Skeletal muscle tissue (tissue), 4 donors: ENCODE data around the gene LEMD1. TPM values are rescaled to one million over a fixed set of nuclear protein-coding genes. Genes with fewer than 3 reads are reported as not detected.
"Not testable (repeated sequence)": the region's sequence is repeated elsewhere in the genome, so short reads cannot be mapped to it uniquely, and the experiment has no call there.

Experiments used
- H3K27ac ChIP-seq: one replicate; pipeline ENCODE4 v1.7.0; 2013; ENCODE audit warnings: mild to moderate bottlenecking, low read depth, low read length, inconsistent platforms
- H3K27me3 ChIP-seq, 3 donors: one replicate each; pipeline ENCODE4 v1.7.0; 2013; ENCODE audit warnings: low read length in 3 of 3; ENCODE audit not compliant: control insufficient read depth in 3 of 3, insufficient read depth in 3 of 3
- H3K36me3 ChIP-seq, 3 donors: one replicate each; pipeline ENCODE4 v1.7.0; 2013; ENCODE audit warnings: low read length in 3 of 3; ENCODE audit not compliant: control insufficient read depth in 3 of 3, insufficient read depth in 3 of 3
- H3K4me1 ChIP-seq, 3 donors: one replicate each; pipeline ENCODE4 v1.7.0; 2013; ENCODE audit warnings: low read length in 3 of 3, mild to moderate bottlenecking in 3 of 3; ENCODE audit not compliant: control insufficient read depth in 3 of 3, insufficient read depth in 3 of 3
- H3K4me3 ChIP-seq, 3 donors: one replicate each; pipeline ENCODE4 v1.7.0; 2013; ENCODE audit warnings: low read length in 3 of 3
- H3K9ac ChIP-seq, 3 donors: one replicate each; pipeline ENCODE4 v1.7.0; 2013; ENCODE audit warnings: low read length in 3 of 3, mild to moderate bottlenecking in 3 of 3, moderate library complexity in 2 of 3, low read depth in 1 of 3
- H3K9me3 ChIP-seq, 3 donors: one replicate each; pipeline ENCODE4 v1.7.0; 2013; ENCODE audit warnings: low read length in 3 of 3; ENCODE audit not compliant: control insufficient read depth in 3 of 3
- total RNA-seq: library from RNA; depleted of rRNA; stranded (reverse); fragments of >200 nt; gene quantifications from one replicate; pipeline ENCODE4 v1.2.3, GENCODE V29; 2014
- donor health status: Osteomylitis.

LEMD1 gene
- total RNA-seq, 1 donor from 2014 or later: not detected

DNA sequence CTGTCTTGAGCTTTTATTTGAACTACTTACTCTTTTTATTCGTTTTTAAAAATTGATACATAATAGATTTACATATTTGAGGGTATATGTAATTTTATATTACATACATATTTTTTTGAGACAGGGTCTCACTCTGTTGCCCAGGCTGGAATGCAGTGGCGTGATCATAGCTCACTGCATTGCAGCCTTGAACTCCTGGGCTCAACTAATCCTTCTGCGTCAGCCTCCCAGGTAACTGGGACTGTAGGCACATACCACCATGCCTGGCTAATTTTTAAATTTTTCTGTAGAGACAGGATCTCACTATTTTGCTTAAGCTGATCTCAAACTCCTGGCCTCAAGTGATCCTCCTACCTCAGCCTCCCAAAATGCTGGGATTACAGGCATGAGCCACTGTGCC is 38.9 kb downstream of the LEMD1 start:
- H3K36me3 ChIP-seq, H3K9me3 ChIP-seq: not testable (repeated sequence)
- peaks cover 5 to 14% (median 10%) of the 10 kb centered on the region in 3 donors for H3K27me3 ChIP-seq

DNA sequence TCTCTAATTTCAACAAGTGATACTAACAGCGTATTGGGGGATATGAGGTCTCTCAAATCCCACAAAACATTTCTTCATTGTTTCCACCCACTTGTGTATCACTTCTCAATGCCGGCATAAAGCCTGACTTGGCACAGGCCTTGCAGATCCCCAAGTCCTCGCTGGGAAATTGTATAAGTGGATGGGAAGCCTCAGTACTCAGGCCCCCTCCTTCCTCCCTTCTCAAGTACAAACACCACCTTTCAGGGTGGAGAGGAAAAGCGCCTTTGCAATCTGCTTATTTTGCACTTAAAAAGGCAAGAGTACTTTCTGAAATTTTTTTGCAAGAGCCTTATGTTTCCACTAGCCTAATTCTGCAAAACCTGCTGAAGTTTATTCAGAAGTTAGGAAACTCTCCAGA is 39.3 kb downstream of the LEMD1 start:
- H3K27ac ChIP-seq: no peak overlapping the region
- H3K9me3 ChIP-seq: no peaks in the 10 kb centered on the region
- peaks cover 5 to 14% (median 10%) of the 10 kb centered on the region in 3 donors for H3K27me3 ChIP-seq
- no peak overlapping the region for H3K9ac ChIP-seq
- H3K4me1 ChIP-seq: no peaks in the 10 kb centered on the region
- H3K4me3 ChIP-seq: no peak overlapping the region
- H3K36me3 ChIP-seq: no peaks in the 10 kb centered on the region

More for the DNA sequence above, 38.9 kb downstream of the LEMD1 start:
- not testable (repeated sequence) for H3K27ac ChIP-seq, H3K4me3 ChIP-seq, H3K4me1 ChIP-seq, H3K9ac ChIP-seq

DNA sequence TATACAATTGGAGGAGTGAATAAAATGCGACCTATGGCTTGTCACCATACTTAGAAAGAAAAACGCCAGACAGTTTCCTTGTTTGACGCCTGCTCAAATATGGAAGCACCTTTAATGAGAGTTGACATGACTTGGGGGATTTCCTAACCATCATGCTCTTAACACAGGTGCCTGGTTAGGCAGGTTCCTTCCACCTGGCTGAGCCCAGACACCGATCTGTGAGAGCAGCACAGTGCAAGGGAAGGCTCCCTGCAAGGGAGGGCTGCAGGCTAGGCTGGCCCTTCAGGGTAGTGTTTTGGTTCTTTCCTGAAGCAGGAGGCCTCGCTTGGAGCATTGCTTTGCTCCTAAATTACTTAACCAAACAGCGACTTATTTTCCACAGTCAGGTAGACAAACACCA is 40.6 kb downstream of the LEMD1 start:
- Histone ChIP-seq H3K36me3 (no peaks in the 10 kb centered on the region), H3K27me3 (peaks cover 5 to 12% (median 10%) of the 10 kb centered on the region in 3 donors)

DNA sequence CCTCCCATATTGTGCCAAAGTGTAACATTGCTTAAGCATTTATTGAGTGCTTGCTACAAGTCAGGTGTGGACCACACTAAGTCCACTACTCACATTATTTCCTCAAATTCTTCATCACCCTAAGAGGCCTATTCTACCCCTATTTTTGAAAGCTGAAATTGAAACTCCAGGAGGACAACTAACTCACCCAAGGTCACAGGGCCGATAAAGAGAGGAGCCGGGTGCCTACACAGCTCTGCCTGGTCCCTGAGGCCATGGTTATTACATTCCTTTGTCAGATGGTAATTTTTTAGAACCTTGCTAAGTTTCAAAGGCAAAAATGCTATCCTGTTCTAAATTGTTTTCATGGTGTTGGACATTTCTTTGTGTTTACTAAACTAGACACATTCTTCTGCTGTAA is 41.0 kb downstream of the LEMD1 start:
- no peak overlapping the region for H3K9ac ChIP-seq
- H3K9me3 ChIP-seq: no peaks in the 10 kb centered on the region
- H3K27ac ChIP-seq: no peak overlapping the region
- H3K27me3 ChIP-seq: peaks cover 5 to 12% (median 10%) of the 10 kb centered on the region in 3 donors
- no peak overlapping the region for H3K4me3 ChIP-seq
- H3K4me1 ChIP-seq: peaks cover 0 to under 1% (median 0%) of the 10 kb centered on the region in 3 donors
- no peaks in the 10 kb centered on the region for H3K36me3 ChIP-seq

More for the DNA sequence above, 40.6 kb downstream of the LEMD1 start:
- Histone ChIP-seq H3K27ac (no peak overlapping the region), H3K4me1 (no peaks in the 10 kb centered on the region), H3K4me3 (no peak overlapping the region), H3K9ac (no peak overlapping the region), H3K9me3 (no peaks in the 10 kb centered on the region)

DNA sequence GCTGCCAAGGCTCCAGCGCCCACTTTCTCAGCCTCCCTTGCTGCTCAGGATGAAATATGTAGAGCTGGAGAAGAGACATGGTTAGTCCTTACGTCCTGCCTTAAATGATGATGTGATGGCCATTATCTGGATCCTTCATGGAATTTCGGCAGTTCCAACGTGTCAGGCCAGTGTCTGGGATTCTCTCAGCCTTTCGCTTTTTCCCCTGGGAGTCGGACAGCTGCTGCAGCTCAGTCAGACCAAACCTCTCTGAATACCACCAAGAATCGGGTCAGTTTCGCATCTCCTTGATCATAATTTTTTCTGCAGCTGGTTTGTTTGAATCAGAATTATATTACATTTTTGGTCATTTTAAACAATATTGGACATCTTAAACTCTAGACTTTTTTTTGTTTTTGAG is 42.8 kb downstream of the LEMD1 start:
- Histone ChIP-seq H3K27me3 (peaks cover 6 to 12% (median 10%) of the 10 kb centered on the region in 3 donors), H3K36me3 (no peaks in the 10 kb centered on the region), H3K4me1 (peaks cover 0 to 2% (median 0%) of the 10 kb centered on the region in 3 donors), H3K27ac (no peak overlapping the region), H3K9me3 (no peaks in the 10 kb centered on the region), H3K9ac (no peak overlapping the region), H3K4me3 (no peak overlapping the region)

DNA sequence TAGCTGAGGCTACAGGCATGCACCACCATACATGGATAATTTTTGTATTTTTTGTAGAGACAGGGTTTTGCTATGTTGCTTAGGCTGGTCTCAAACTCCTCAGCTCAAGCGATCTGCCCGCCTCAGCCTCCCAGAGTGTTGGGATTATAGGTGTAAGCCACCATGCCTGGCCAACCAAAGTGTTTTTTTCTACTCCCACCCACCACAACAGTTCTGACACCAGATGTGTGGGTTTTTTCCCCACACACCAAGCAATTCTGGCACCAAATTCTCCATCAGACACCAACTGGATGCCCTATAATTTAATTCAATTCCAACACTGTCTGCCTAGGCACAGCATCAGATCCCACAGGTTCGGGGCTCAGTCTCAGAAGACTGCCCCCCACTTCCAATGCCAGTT is 44.5 kb downstream of the LEMD1 start:
- H3K27me3 ChIP-seq: peaks cover 9 to 18% (median 12%) of the 10 kb centered on the region in 3 donors
- H3K9ac ChIP-seq: no peak overlapping the region
- H3K36me3 ChIP-seq: no peaks in the 10 kb centered on the region

DNA sequence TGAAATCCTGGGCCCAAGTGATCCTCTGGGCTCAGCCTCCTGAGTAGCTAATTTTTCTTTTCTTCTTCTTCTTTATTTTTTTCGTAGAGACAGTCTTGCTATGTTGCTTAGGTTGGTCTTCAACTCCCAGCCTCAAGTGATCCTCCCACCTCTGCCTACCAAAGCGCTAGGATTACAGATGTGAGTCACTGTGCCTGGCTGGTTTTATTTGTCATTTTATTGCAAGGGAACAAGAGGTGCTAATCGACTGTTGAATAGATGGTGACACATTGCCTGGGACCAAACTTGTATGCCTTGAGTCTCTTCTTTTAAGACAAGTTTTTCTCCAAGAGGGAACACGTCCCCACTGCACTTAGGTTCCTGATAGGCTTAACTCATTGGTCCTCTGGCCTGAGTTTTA is 45.1 kb downstream of the LEMD1 start:
- H3K9me3 ChIP-seq: no peaks in the 10 kb centered on the region
- no peak overlapping the region for H3K4me3 ChIP-seq
- H3K9ac ChIP-seq: no peak overlapping the region
- H3K4me1 ChIP-seq: peaks cover 0 to 2% (median 0%) of the 10 kb centered on the region in 3 donors
- H3K27me3 ChIP-seq: peaks cover 9 to 18% (median 12%) of the 10 kb centered on the region in 3 donors
- no peaks in the 10 kb centered on the region for H3K36me3 ChIP-seq
- no peak overlapping the region for H3K27ac ChIP-seq

More for the DNA sequence above, 44.5 kb downstream of the LEMD1 start:
- peaks cover 0 to 2% (median 0%) of the 10 kb centered on the region in 3 donors for H3K4me1 ChIP-seq
- H3K4me3 ChIP-seq: no peak overlapping the region
- no peak overlapping the region for H3K27ac ChIP-seq
- H3K9me3 ChIP-seq: no peaks in the 10 kb centered on the region

DNA sequence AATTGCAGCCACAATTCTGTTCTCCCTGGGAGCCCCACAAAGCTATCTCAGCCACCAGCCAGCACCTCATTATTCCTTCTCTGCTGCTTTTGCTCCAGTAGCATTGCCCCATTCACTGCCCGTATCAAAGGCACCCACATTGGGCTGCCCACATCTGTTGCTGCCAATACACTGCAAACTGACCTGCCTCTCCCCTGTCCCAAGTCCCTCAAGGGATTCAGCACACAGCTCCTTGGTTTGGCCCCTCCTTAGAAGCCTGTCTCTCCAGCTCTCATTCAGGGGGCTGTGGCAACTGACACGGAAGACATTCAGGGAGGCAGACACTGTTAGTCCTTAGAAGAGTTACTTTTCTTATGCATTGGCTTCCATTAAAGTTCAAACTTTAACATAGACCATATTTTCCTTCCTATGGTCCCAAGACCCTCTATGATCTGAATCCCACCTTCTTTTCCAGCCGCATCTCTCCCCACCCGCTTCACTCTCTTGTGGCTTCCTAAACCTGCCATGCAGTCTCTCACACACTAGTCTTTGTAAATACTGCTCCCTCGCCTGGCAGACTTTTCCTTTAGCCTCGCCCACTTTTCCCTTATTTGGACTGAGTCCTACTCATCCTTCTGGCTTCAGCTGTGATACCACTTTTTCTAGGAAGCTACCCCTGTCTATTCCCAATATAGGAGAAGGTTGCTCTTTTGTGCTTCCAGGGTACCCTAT is 45.9 kb downstream of the LEMD1 start:
- Histone ChIP-seq H3K9ac (no peak overlapping the region), H3K27me3 (peaks cover 9 to 13% (median 12%) of the 10 kb centered on the region in 3 donors), H3K4me1 (peaks cover 0 to 2% (median 0%) of the 10 kb centered on the region in 3 donors), H3K27ac (no peak overlapping the region), H3K36me3 (no peaks in the 10 kb centered on the region), H3K9me3 (no peaks in the 10 kb centered on the region), H3K4me3 (no peak overlapping the region)

DNA sequence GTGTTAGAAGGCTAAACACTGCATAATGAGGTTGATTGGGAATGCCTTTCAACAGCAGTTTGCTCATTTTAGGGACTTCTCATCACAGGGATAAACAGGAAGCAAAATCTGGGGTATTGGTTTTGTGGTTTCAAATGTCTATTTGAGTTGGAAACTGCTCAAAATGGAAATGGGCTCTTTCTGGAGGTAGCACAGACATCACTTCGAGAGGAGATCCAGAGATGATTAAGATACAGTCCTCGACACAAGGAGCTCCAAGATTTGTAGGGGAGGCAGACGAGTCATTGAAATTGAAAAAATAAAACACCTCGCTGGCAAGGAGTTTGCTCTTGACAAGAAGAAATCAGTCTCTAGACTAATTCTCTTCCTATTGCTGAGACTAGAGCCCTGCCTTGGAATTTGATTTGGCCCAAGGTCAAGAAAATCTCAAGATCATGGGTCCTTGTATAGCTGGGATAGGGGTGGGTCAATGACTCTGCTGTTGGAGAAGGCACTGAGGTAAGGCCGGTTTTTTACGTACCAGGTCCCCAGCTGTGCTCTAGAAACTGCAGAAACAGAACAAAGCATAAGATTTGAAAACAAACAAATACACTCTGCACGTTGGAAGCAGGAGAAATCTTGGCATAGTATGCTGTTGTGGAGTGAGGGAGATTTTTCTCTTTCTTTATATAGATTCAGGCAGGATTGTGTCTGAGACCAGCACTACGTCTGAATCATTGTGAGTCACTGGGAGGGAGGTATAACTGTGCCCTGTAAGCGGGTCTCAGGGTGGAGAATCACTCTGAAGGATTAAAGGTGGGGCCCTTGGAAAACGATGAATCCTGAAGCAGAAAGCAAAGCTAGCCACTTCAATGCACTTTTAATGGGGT is 47.4 kb downstream of the LEMD1 start:
- peaks cover 9 to 15% (median 10%) of the 10 kb centered on the region in 3 donors for H3K27me3 ChIP-seq
- peaks cover 0 to 2% (median 0%) of the 10 kb centered on the region in 3 donors for H3K4me1 ChIP-seq
- H3K9me3 ChIP-seq: no peaks in the 10 kb centered on the region
- no peak overlapping the region for H3K27ac ChIP-seq
- no peaks in the 10 kb centered on the region for H3K36me3 ChIP-seq
- no peak overlapping the region for H3K9ac ChIP-seq
- no peak overlapping the region for H3K4me3 ChIP-seq

DNA sequence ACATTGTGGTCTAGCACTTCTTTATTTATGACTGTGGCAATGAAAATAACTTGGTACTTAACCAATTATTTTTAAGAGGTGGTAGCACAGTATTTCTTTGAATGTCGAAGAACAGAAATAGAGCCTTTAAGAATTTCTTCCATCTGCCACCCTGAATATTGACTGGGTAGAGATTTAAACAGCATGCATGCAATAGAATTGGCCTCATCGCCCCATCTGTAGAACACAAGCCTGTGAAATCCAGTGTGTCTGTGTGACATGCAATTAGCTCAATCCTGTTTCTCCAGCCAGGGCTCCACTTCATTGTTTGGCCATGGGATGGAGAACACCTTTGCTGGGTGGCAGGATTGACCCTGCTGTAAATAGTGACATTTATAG is 48.1 kb downstream of the LEMD1 start:
- no peaks in the 10 kb centered on the region for H3K9me3 ChIP-seq
- H3K4me3 ChIP-seq: no peak overlapping the region
- no peak overlapping the region for H3K27ac ChIP-seq
- H3K9ac ChIP-seq: no peak overlapping the region
- H3K27me3 ChIP-seq: peaks cover 4 to 12% (median 5%) of the 10 kb centered on the region in 3 donors
- H3K4me1 ChIP-seq: peaks cover 0 to 2% (median 0%) of the 10 kb centered on the region in 3 donors
- H3K36me3 ChIP-seq: no peaks in the 10 kb centered on the region
